ENCODE results near the gene TRIO. TPM values are rescaled to one million over a fixed set of nuclear protein-coding genes. Genes with fewer than 3 reads are reported as not detected.

The TRIO gene
- total RNA-seq, 4 donors from 2014 or later = 186 to 388 (median 285) TPM

- 40 to 48% methylated on average over 2 to 3 of the region's 3 CpGs for WGBS, 2 donors (ENCODE audit: low coverage in 1 of 2)
- Histone ChIP-seq H3K27ac (peak overlapping the region; percentile 63 to 85 (median 72)), H3K4me3 (no peak overlapping the region), H3K4me1 (peaks cover 8 to 29% (median 18%) of the 10 kb centered on the region in 4 donors), H3K36me3 (peaks cover 0 to 23% (median 8%) of the 10 kb centered on the region in 4 donors), H3K27me3 (no peaks in the 10 kb centered on the region), H3K9me3 (no peaks in the 10 kb centered on the region)
- TF ChIP-seq, protein P1, sequence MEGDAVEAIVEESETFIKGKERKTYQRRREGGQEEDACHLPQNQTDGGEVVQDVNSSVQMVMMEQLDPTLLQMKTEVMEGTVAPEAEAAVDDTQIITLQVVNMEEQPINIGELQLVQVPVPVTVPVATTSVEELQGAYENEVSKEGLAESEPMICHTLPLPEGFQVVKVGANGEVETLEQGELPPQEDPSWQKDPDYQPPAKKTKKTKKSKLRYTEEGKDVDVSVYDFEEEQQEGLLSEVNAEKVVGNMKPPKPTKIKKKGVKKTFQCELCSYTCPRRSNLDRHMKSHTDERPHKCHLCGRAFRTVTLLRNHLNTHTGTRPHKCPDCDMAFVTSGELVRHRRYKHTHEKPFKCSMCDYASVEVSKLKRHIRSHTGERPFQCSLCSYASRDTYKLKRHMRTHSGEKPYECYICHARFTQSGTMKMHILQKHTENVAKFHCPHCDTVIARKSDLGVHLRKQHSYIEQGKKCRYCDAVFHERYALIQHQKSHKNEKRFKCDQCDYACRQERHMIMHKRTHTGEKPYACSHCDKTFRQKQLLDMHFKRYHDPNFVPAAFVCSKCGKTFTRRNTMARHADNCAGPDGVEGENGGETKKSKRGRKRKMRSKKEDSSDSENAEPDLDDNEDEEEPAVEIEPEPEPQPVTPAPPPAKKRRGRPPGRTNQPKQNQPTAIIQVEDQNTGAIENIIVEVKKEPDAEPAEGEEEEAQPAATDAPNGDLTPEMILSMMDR (IDR thresholded peaks at IDR 0.05) = no peak
- no peak for TF ChIP-seq POLR2A (IDR thresholded peaks at IDR 0.05)
- in situ Hi-C loops (cut with MboI; ENCODE audit: low pct_ligation_motif_present in 1 of 4, low pct_unique_long_range_greater_than_20kb in 1 of 4, low sequenced_read_pairs in 3 of 4) (no loop called here), intact Hi-C loops (cut with DNase I; ENCODE audit: low total_unique reads) (no loop called here)
- DNase-seq = no peak
These were observed 321.0 kb downstream of the TRIO start for GRCh38 chr5:14464096-14464495.

GRCh38 chr5:14464671-14465070, 321.5 kb downstream of the TRIO start:
- Histone ChIP-seq H3K27me3 (no peaks in the 10 kb centered on the region), H3K4me3 (no peak overlapping the region), H3K36me3 (peaks cover 0 to 23% (median 8%) of the 10 kb centered on the region in 4 donors), H3K27ac (peak overlapping the region; percentile 63 to 85 (median 72)), H3K4me1 (peaks cover 8 to 29% (median 18%) of the 10 kb centered on the region in 4 donors), H3K9me3 (no peaks in the 10 kb centered on the region)
- 70 to 83% methylated on average over 9 to 15 of the region's 15 CpGs for WGBS, 2 donors (ENCODE audit: low coverage in 1 of 2)
- TF ChIP-seq EP300 (IDR thresholded peaks at IDR 0.05; ENCODE audit: low read depth) (no peak), POLR2A (IDR thresholded peaks at IDR 0.05) (no peak), POLR2AphosphoS5 (IDR thresholded peaks at IDR 0.05) (no peak)
- TF ChIP-seq, protein P1 (IDR thresholded peaks at IDR 0.05) = no peak
- no peak for DNase-seq
- in situ Hi-C loops (cut with MboI; ENCODE audit: low pct_ligation_motif_present in 1 of 4, low pct_unique_long_range_greater_than_20kb in 1 of 4, low sequenced_read_pairs in 3 of 4) (no loop called here), intact Hi-C loops (cut with DNase I; ENCODE audit: low total_unique reads) (no loop called here)

- no peaks in the 10 kb centered on the region for H3K27me3 ChIP-seq
- DNase-seq = no peak
- H3K4me3 ChIP-seq = no peak overlapping the region
- in situ Hi-C loops (cut with MboI; ENCODE audit: low pct_ligation_motif_present in 1 of 4, low pct_unique_long_range_greater_than_20kb in 1 of 4, low sequenced_read_pairs in 3 of 4) (no loop called here), intact Hi-C loops (cut with DNase I; ENCODE audit: low total_unique reads) (no loop called here)
- no peaks in the 10 kb centered on the region for H3K9me3 ChIP-seq
- TF ChIP-seq POLR2AphosphoS5 (IDR thresholded peaks at IDR 0.05) = no peak
- TF ChIP-seq POLR2A (IDR thresholded peaks at IDR 0.05) = no peak
- TF ChIP-seq EP300 (IDR thresholded peaks at IDR 0.05; ENCODE audit: low read depth) = no peak
- TF ChIP-seq, protein P1 (IDR thresholded peaks at IDR 0.05) = no peak
- H3K36me3 ChIP-seq = peaks cover 0 to 23% (median 8%) of the 10 kb centered on the region in 4 donors
- H3K4me1 ChIP-seq = peaks cover 8 to 29% (median 18%) of the 10 kb centered on the region in 4 donors
- H3K27ac ChIP-seq = peak overlapping the region in 3 of 4 donors; percentile 71 to 85 (median 73)
- WGBS, 2 donors (ENCODE audit: low coverage in 1 of 2) = 41 to 64% methylated on average over 4 of the region's 4 CpGs
These were observed 322.0 kb downstream of the TRIO start for GRCh38 chr5:14465116-14465515.

- Histone ChIP-seq H3K36me3 (peaks cover 0 to 16% (median 7%) of the 10 kb centered on the region in 4 donors), H3K9me3 (no peaks in the 10 kb centered on the region), H3K4me3 (no peak overlapping the region), H3K4me1 (peaks cover 8 to 29% (median 18%) of the 10 kb centered on the region in 4 donors), H3K27me3 (no peaks in the 10 kb centered on the region), H3K27ac (no peak overlapping the region)
- no peak for TF ChIP-seq POLR2AphosphoS5 (IDR thresholded peaks at IDR 0.05)
- TF ChIP-seq, protein P1 (IDR thresholded peaks at IDR 0.05) = no peak
- TF ChIP-seq POLR2A (IDR thresholded peaks at IDR 0.05) = no peak
- no peak for TF ChIP-seq EP300 (IDR thresholded peaks at IDR 0.05; ENCODE audit: low read depth)
- intact Hi-C loops (cut with DNase I; ENCODE audit: low total_unique reads) (no loop called here), in situ Hi-C loops (cut with MboI; ENCODE audit: low pct_ligation_motif_present in 1 of 4, low pct_unique_long_range_greater_than_20kb in 1 of 4, low sequenced_read_pairs in 3 of 4) (no loop called here)
- 94% methylated on average over 2 of the region's 3 CpGs; no CpG with 5 or more reads in 1 of the 2 donors for WGBS, 2 donors (ENCODE audit: low coverage in 1 of 2)
- no peak for DNase-seq
These were observed 322.6 kb downstream of the TRIO start for GRCh38 chr5:14465776-14466175.

Data from transverse colon (tissue), 4 donors.